Measurements from ENCODE around the gene OR10H3.

DNA sequence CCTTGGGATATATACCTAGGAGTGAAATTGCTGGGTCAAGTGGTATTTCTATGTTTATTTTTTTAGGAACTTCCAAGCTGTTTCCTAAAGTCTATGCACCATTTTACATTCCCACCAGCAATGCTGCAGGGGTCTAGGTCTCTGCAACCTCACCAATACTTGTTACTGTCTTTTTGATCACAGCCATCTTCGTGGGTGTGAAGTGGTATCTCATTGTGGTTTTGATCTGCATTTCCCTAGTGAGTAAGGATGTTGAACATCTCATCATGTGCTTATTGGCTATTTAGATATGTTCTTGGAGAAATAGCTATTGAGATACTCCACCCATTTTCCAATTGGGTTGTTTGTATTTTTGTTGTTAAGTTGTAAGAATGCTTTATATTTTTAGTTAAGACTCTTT is 7.2 kb upstream of the OR10H3 start:
- TF ChIP-seq TAF1 (IDR thresholded peaks at IDR 0.05; ENCODE audit: borderline replicate concordance, low read depth, low read length) = no peak
- no peak for TF ChIP-seq POLR2A (IDR thresholded peaks at IDR 0.05; ENCODE audit: low read depth, low read length)
- TF ChIP-seq POLR2AphosphoS5 (IDR thresholded peaks at IDR 0.05; ENCODE audit: low read depth, low read length) = no peak

Measured in GM12892 (cell line).